GM21737 (cell line): ENCODE measurements around the gene USP5.
A peak's percentile ranks its signal among the peaks of the same experiment; 100 is the strongest.

Experiments
- ATAC-seq: cut with Tn5 transposase; IDR thresholded peaks from one replicate; pipeline ENCODE4 v1.9.1; 2021; ENCODE audit warnings: mild to moderate bottlenecking, moderate library complexity; ENCODE audit not compliant: unreplicated experiment

Gene USP5

GRCh38 chr12:6839482-6840201 is 12.3 kb upstream of the USP5 start:
- ATAC-seq, result peak; percentile 62

DNA sequence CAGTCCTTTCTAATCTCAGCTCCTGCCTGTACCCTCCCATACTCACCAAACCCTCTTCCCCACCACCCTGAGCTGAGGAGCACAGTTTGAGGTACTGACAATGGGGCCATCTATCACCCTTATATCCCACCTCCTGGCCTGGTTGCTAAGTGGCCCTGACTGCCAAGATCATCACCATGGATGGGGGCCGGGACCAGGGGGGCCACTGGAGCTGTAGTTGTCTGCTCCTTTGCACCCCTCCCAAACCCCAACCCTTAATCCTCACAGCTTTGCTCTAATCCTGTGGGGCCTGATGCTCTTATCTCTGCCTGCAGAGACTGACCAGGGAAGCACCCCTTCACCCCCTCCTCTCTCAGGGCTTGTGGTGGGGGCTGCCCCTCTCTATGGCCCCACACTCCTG is 11.6 kb upstream of the USP5 start:
- ATAC-seq, result no peak

GRCh38 chr12:6840761-6841515 is 11.0 kb upstream of the USP5 start, which contains the start of gene GNB3:
Gene GNB3 (plus strand): TSS chr12:6840925. CDS start chr12:6841288, 363 bp downstream.
- no peak for ATAC-seq

DNA sequence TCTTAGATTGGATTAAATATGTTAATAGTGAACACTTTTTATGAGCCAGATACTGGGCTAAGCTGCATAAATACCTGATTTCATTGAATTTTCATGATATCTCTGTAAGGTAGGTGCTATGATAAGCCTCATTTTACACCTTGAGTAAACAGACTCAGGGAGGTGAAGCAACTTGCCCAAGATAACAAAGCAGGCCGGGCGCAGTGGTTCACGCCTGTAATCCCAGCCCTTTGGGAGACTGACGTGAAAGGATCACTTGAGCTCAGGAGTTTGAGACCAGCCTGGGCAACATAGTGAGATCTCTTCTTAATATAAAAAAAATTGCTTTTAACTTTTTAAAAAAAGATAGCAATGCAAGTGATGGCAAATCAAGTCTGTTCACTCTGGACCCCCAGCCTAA is 9.9 kb upstream of the USP5 start:
- no peak for ATAC-seq

DNA sequence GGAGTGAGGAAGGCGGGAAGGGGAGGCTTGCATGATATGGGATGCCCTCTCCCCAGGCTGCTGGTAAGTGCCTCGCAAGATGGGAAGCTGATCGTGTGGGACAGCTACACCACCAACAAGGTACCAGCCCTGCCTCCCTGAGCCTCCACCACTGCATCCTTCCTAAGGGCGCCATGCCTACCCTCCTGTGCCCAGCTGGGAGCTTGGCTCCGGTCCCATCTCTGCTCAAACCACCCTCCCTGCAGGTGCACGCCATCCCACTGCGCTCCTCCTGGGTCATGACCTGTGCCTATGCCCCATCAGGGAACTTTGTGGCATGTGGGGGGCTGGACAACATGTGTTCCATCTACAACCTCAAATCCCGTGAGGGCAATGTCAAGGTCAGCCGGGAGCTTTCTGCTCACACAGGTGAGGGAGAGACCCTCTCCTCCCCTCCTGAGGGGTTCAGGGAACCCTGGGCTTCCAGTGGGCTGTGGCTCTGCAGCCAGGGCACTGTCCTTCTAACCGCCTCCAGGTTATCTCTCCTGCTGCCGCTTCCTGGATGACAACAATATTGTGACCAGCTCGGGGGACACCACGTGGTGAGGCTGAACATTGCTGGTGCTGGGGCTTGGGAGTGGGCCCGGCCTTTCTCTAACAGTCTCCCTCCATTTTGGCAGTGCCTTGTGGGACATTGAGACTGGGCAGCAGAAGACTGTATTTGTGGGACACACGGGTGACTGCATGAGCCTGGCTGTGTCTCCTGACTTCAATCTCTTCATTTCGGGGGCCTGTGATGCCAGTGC is 8.6 kb upstream of the USP5 start:
- no peak for ATAC-seq

- no peak for ATAC-seq
Measured at GRCh38 chr12:6845395-6845794, 6.6 kb upstream of the USP5 start.

DNA sequence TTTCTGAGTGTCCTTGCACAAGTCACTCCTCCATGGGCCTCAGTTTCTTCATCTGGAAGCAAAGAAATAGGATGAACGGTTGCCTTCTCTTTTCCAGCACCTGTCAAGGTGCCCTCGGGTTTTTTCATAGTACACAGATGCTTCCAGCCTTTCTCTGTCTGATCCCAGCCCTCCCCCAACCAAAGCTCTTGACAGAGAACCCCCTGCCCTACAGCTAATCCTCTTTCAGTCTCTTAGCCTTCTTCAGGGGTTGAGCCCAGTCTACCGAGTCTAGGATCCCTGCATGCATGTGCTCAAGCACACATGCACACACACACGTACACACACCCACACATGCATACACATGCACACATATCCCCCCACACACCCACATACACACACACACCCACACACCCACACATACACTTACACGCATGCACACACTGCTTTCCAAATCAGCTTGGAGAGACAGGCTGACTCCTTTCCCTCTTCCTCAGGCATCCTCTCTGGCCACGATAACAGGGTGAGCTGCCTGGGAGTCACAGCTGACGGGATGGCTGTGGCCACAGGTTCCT is 5.6 kb upstream of the USP5 start:
- no peak for ATAC-seq

GRCh38 chr12:6847676-6848075 is 4.3 kb upstream of the USP5 start:
- no peak for ATAC-seq

- ATAC-seq, result no peak
Measured at GRCh38 chr12:6849427-6849826, 2.5 kb upstream of the USP5 start.

DNA sequence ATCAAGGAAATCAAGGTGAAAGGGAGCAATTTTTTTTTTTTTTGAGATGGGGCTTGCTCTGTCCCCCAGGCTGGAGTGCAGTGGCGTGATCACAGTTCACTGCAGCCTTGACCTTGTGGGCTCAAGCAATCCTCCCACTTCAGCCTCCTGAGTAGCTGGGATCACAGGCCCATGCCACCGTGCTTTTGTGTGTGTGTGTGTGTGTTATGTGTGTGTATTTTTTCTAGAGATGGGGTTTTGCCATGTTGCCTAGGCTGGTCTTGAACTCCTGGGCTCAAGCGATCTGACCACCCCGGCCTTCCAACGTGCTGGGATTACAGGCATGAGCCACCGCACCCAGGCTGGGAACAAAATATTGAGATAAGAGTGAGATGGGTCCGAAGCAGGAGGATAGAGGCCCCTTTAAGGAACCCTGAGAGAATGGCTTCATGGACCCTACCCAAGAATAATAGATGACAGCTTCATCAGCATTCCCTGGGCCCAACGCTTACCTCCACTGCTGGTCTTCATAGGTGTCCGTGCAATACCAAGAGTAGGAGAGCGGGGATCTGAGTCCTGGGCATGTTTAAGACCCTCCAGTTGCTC is 1.9 kb upstream of the USP5 start:
- no peak for ATAC-seq

DNA sequence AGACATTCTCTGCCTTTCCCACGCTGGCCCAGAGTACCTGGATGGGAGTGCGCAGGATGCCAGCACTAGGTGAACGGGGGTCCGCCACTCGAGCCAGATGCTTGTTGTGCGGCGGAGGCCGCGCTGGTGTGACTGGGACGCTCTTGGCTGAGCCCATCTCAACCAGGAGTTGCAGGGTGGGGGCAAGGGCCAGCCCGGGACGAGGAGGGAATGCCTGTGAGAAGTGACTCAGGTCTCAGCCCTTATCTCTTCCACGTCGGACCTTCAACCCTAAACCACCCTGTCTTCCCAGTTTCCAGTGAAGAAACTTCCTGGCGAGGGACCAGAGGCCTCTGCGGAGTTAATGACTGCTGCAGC is 1.2 kb upstream of the USP5 start:
- ATAC-seq, result no peak

GRCh38 chr12:6851153-6851920 is 613 bp upstream of the USP5 start, which contains the start of gene CDCA3:
Gene CDCA3 (minus strand): TSS chr12:6851286. CDS start chr12:6850952, 334 bp downstream.
- peak; percentile 42 for ATAC-seq

- ATAC-seq, result no peak
Measured at GRCh38 chr12:6852651-6853354, 853 bp downstream of the USP5 start.

DNA sequence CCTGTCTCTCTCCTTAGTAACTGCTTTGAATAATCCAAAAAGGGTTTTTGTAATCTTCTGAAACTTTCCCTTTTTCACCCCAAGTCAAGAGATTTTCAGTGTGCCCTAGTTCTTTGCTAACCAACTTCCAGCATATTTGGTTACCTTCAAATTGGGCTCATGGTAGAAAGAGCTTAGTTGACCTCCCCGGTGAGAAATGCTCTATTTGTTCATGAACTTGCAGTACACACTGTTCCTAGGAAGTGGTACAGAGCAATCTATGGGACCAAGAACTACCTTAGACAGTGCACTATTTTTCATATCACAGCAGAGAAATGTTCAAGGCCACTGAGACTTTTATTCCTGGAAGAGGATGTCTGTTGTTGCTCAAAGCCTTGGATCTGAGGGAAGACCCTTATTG is 1.7 kb downstream of the USP5 start:
- ATAC-seq, result no peak

DNA sequence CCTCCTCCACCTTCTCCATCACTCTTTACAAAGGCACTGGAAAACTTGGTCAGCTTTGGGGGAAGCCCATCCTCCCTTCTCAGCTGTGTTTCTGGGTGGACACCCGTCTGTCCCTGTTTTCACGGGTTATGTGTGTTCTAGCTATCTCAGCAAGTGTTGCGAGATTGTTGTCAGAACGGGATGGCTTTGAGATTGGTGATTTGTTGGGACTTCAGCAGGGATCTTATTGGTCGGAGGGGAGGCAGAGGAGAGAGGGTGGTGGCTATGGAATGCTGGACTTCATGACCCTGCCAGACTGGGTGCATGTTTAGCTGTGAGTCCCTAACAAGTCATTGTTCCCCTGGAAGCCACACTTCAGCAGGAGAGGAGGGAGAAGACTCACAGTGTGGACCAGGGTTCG is 2.1 kb downstream of the USP5 start:
- ATAC-seq, result no peak

DNA sequence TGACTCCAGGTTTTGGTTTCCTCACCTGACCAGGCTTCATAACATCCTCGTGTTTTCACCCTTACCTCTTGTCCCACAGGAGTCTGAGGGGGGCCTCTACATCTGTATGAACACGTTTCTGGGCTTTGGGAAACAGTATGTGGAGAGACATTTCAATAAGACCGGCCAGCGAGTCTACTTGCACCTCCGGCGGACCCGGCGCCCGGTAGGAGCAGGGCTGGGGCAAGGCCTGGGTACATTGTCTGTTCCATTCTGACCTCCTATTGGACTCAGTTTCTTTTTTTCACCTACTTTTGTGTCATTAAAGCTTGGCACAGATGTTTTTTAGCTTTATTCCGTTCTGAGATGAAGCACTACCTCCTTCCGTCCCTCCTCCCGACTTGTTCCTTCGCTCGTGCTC is 3.4 kb downstream of the USP5 start:
- ATAC-seq, result no peak

DNA sequence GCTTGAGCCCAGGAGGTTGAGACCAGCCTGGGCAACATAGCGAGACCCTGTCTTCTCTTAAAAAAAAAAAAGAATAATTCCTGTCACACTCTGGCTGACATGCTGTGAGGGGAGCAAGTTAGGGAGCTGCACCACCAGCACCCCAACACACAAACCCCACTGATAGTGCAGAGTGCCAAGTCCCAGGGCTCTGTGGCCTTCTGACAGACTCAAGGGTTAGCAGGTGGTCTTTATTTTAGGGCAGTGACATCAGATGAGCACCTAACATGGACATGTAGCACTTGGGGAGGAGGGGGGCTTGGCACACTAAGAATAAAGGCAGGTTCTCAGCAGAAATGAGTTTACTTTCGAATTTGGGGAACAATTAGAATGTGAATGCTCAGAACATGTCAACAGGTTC is 6.8 kb downstream of the USP5 start:
- no peak for ATAC-seq

DNA sequence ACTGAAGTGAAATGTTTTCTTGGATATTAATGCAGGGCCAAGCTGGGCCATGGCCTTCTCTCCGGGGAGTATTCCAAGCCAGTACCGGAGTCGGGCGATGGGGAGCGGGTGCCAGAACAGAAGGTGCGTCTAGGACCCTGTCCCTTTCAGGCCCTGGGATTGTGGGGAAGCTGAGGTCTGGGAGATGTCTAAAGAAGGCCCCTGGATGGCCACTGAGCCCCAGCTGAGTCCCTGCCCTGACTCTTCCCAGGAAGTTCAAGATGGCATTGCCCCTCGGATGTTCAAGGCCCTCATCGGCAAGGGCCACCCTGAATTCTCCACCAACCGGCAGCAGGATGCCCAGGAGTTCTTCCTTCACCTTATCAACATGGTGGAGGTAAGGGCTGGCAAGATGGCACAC is 8.2 kb downstream of the USP5 start:
- ATAC-seq, result no peak

DNA sequence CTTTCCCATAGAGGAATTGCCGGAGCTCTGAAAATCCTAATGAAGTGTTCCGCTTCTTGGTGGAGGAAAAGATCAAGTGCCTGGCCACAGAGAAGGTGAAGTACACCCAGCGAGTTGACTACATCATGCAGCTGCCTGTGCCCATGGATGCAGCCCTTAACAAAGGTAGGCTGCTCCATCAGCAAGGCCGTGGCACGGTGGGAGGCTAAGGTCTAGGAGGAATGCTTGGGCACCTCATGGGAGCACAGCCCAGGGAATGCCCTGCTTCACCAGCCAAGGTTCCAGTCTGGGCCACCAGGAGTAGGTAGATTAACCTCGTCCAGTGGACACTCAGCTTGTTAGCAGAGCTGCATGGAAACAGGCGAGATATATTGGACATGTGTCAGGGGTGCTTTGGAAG is 9.0 kb downstream of the USP5 start:
- no peak for ATAC-seq

- ATAC-seq, result no peak
Measured at GRCh38 chr12:6861391-6861790, 9.4 kb downstream of the USP5 start.
